IMR-90 (cell line): ENCODE measurements around the gene PSENEN.
"Not testable (repeated sequence)": the region's sequence is repeated elsewhere in the genome, so short reads cannot be mapped to it uniquely, and the experiment has no call there.

Experiments
- BHLHE40 ChIP-seq: fragments of 150-350 bp; IDR thresholded peaks from 2 replicates; pipeline ENCODE4 v1.6.1; 2016; ENCODE audit warnings: mild to moderate bottlenecking, low read depth, low read length
- CEBPB ChIP-seq: IDR thresholded peaks from 2 replicates; pipeline ENCODE4 v1.6.1; 2012; ENCODE audit warnings: low read depth, low read length, improper control_type of control experiment
- CHD1 ChIP-seq: IDR thresholded peaks from 2 replicates; pipeline ENCODE4 v1.6.1; 2012; ENCODE audit warnings: low read depth, low read length, improper control_type of control experiment
- FOS ChIP-seq: fragments of 150-350 bp; IDR thresholded peaks from 2 replicates; pipeline ENCODE4 v1.6.1; 2016; ENCODE audit warnings: low read depth, low read length
- MAZ ChIP-seq: IDR thresholded peaks from 2 replicates; pipeline ENCODE4 v1.6.1; 2012; ENCODE audit warnings: low read depth, mild to moderate bottlenecking, low read length, improper control_type of control experiment, moderate library complexity, borderline replicate concordance
- MXI1 ChIP-seq: IDR thresholded peaks from 2 replicates; pipeline ENCODE4 v1.6.1; 2012; ENCODE audit warnings: low read depth, mild to moderate bottlenecking, low read length, moderate library complexity, borderline replicate concordance
- NFE2L2 ChIP-seq: fragments of 150-350 bp; IDR thresholded peaks from 2 replicates; pipeline ENCODE4 v1.6.1; 2016; ENCODE audit warnings: low read depth, mild to moderate bottlenecking, low read length
- POLR2A ChIP-seq: IDR thresholded peaks from 2 replicates; pipeline ENCODE4 v1.6.1; 2012; ENCODE audit warnings: mild to moderate bottlenecking, low read depth, low read length
- RAD21 ChIP-seq: IDR thresholded peaks from 2 replicates; pipeline ENCODE4 v1.6.1; 2012; ENCODE audit warnings: low read length, improper control_type of control experiment
- RCOR1 ChIP-seq: IDR thresholded peaks from 2 replicates; pipeline ENCODE4 v1.6.1; 2012; ENCODE audit warnings: mild to moderate bottlenecking, low read length, improper control_type of control experiment; ENCODE audit not compliant: insufficient replicate concordance
- RFX5 ChIP-seq: IDR thresholded peaks from 2 replicates; pipeline ENCODE4 v1.8.0; 2012; ENCODE audit warnings: low read depth, mild to moderate bottlenecking, low read length, moderate library complexity
- TF ChIP-seq, protein P1 (sequence below): conservative IDR thresholded peaks from 2 replicates; pipeline ENCODE4 v1.5.1; 2012; ENCODE audit warnings: mild to moderate bottlenecking, low read depth, low read length, improper control_type of control experiment
- TF ChIP-seq, protein P2 (sequence below): fragments of 150-350 bp; IDR thresholded peaks from 2 replicates; pipeline ENCODE4 v1.6.1; 2017; ENCODE audit warnings: mild to moderate bottlenecking, antibody characterized with exemption, low read length, low read depth

DNA sequence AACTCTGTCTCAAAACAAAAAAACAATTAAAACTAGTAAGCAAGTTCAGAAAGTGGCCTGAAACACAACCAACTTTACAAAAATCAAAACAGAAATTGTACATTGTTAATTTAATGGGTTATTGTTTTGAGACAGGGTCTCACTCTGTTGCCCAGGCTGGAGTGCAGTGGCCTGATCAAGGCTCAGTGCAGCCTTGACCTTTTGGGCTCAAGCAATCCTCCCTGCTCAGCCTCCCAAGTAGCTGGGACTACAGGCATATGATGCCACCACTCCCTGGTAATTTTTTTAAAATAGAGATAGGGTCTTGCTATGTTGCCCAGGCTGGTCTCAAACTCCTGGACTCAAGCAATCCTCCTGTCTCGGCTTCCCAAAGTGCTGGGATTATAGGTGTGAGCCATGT lies 50.1 kb downstream of the PSENEN start:
- TF ChIP-seq, protein P1, sequence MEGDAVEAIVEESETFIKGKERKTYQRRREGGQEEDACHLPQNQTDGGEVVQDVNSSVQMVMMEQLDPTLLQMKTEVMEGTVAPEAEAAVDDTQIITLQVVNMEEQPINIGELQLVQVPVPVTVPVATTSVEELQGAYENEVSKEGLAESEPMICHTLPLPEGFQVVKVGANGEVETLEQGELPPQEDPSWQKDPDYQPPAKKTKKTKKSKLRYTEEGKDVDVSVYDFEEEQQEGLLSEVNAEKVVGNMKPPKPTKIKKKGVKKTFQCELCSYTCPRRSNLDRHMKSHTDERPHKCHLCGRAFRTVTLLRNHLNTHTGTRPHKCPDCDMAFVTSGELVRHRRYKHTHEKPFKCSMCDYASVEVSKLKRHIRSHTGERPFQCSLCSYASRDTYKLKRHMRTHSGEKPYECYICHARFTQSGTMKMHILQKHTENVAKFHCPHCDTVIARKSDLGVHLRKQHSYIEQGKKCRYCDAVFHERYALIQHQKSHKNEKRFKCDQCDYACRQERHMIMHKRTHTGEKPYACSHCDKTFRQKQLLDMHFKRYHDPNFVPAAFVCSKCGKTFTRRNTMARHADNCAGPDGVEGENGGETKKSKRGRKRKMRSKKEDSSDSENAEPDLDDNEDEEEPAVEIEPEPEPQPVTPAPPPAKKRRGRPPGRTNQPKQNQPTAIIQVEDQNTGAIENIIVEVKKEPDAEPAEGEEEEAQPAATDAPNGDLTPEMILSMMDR = not testable (repeated sequence)
- TF ChIP-seq RAD21, POLR2A, RFX5, BHLHE40, CEBPB, RCOR1, CHD1, MXI1, NFE2L2, MAZ, FOS: not testable (repeated sequence)
- TF ChIP-seq, protein P2, sequence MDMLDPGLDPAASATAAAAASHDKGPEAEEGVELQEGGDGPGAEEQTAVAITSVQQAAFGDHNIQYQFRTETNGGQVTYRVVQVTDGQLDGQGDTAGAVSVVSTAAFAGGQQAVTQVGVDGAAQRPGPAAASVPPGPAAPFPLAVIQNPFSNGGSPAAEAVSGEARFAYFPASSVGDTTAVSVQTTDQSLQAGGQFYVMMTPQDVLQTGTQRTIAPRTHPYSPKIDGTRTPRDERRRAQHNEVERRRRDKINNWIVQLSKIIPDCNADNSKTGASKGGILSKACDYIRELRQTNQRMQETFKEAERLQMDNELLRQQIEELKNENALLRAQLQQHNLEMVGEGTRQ = not testable (repeated sequence)
